SK-N-SH (cell line): ENCODE measurements around the gene POLE3. TPM values are rescaled to one million over a fixed set of nuclear protein-coding genes. Genes with fewer than 3 reads are reported as not detected.

Experiments
- CTCF ChIA-PET: fragments of 300-600, 350-600 bp; formaldehyde crosslinking; extraction: SDS; loops from one replicate; lab custom pipeline; 2021; lab: Yijun Ruan, JAX
- POLR2A ChIA-PET: fragments of 350-600 bp; sonication (Branson Sonifier 250); formaldehyde crosslinking; extraction: SDS; loops from one replicate; lab custom pipeline; 2020; ENCODE audit warnings: antibody characterized with exemption, inconsistent platforms; lab: Yijun Ruan, JAX
- DNase-seq: peaks from one replicate; pipeline ENCODE4 v3.0.0; 2012
- H2AFZ ChIP-seq: fragments of 200-600 bp; sonication (generic); 2 replicates; pipeline ENCODE4 v1.8.1; 2016; ENCODE audit warnings: antibody characterized with exemption, mild to moderate bottlenecking, low read depth
- H3F3A ChIP-seq: fragments of 200-600 bp; sonication (generic); replicated peaks from 2 replicates; pipeline ENCODE3; 2016; ENCODE audit warnings: antibody characterized with exemption, mild to moderate bottlenecking; ENCODE audit not compliant: insufficient read depth
- H3K27ac ChIP-seq, 2 experiments: fragments of 200-500 bp in 1 of 2; fragments of 200-600 bp in 1 of 2; sonication (Bioruptor generic) in 1 of 2; sonication (generic), shearing (Covaris generic) in 1 of 2; 2 replicates each; pipeline versions ENCODE4 v1.5.1 to v1.6.1; 2014 to 2016; ENCODE audit warnings: low read depth in 2 of 2, inconsistent platforms in 1 of 2, low read length in 1 of 2, mild to moderate bottlenecking in 1 of 2, mixed read lengths in 1 of 2
- H3K27me3 ChIP-seq: fragments of 200-600 bp; sonication (generic), shearing (Covaris generic); 2 replicates; pipeline ENCODE4 v1.6.1; 2016; ENCODE audit warnings: mixed run types; ENCODE audit not compliant: insufficient read depth
- H3K36me3 ChIP-seq, 2 experiments: fragments of 200-500 bp in 1 of 2; fragments of 200-600 bp in 1 of 2; sonication (Bioruptor generic) in 1 of 2; sonication (generic) in 1 of 2; replicated peaks in 1 of 2; 2 replicates each; pipeline versions ENCODE3 to v1.5.1; 2014 to 2016; ENCODE audit warnings: low read length in 1 of 2, mild to moderate bottlenecking in 1 of 2; ENCODE audit not compliant: insufficient read depth in 2 of 2, control insufficient read depth in 1 of 2
- H3K4me1 ChIP-seq, 2 experiments: fragments of 200-500 bp in 1 of 2; fragments of 200-600 bp in 1 of 2; sonication (Bioruptor generic) in 1 of 2; sonication (generic), shearing (Covaris generic) in 1 of 2; 2 replicates each; pipeline versions ENCODE4 v1.5.1 to v1.6.1; 2014 to 2016; ENCODE audit warnings: low read depth in 1 of 2, low read length in 1 of 2, mixed run types in 1 of 2; ENCODE audit not compliant: insufficient read depth in 2 of 2, control insufficient read depth in 1 of 2
- H3K4me2 ChIP-seq: fragments of 200-600 bp; sonication (generic), shearing (Covaris generic); 2 replicates; pipeline ENCODE4 v1.6.1; 2017; ENCODE audit warnings: mixed run types
- H3K4me3 ChIP-seq, 2 experiments: fragments of 200-500 bp in 1 of 2; fragments of 200-600 bp in 1 of 2; sonication (Bioruptor generic) in 1 of 2; sonication (generic), shearing (Covaris generic) in 1 of 2; 2 replicates each; pipeline versions ENCODE4 v1.5.1 to v1.8.1; 2014 to 2016; ENCODE audit warnings: low read depth in 2 of 2, inconsistent platforms in 1 of 2, low read length in 1 of 2, mild to moderate bottlenecking in 1 of 2, mixed read lengths in 1 of 2, moderate library complexity in 1 of 2
- H3K79me2 ChIP-seq: fragments of 200-600 bp; sonication (generic); 2 replicates; pipeline ENCODE4 v1.8.1; 2017; ENCODE audit warnings: mild to moderate bottlenecking; ENCODE audit not compliant: insufficient read depth
- H3K9ac ChIP-seq: fragments of 200-600 bp; sonication (generic); 2 replicates; pipeline ENCODE4 v1.6.1; 2017; ENCODE audit warnings: mixed run types
- H3K9me2 ChIP-seq: fragments of 200-600 bp; sonication (generic); 2 replicates; pipeline ENCODE4 v1.6.1; 2017; ENCODE audit warnings: mixed run types
- H3K9me3 ChIP-seq: fragments of 200-600 bp; sonication (generic); 2 replicates; pipeline ENCODE4 v1.6.1; 2017; ENCODE audit warnings: mixed run types, mild to moderate bottlenecking, moderate library complexity
- H4K20me1 ChIP-seq: fragments of 200-600 bp; sonication (generic); 2 replicates; pipeline ENCODE4 v1.6.1; 2017; ENCODE audit warnings: mild to moderate bottlenecking, mixed run types; ENCODE audit not compliant: insufficient read depth
- CHD2 ChIP-seq: fragments of 150-350 bp; IDR thresholded peaks from 2 replicates; pipeline ENCODE4 v1.6.1; 2018; ENCODE audit warnings: low read length; ENCODE audit not compliant: partially characterized antibody
- ELF1 ChIP-seq: IDR thresholded peaks from 2 replicates; pipeline ENCODE4 v1.4.0; 2012
- FOXJ3 ChIP-seq: sonication (generic); formaldehyde crosslinking; IDR thresholded peaks from 2 replicates; pipeline ENCODE4 v1.5.1; 2020; ENCODE audit warnings: mild to moderate bottlenecking, missing genetic modification reagents
- FOXM1 ChIP-seq: IDR thresholded peaks from 2 replicates; pipeline ENCODE4 v1.4.0; 2012; ENCODE audit warnings: low read depth, mild to moderate bottlenecking
- GABPA ChIP-seq: IDR thresholded peaks from 2 replicates; pipeline ENCODE4 v1.4.0; 2012; ENCODE audit warnings: low read depth, mild to moderate bottlenecking
- GATA2 ChIP-seq: sonication (generic); formaldehyde crosslinking; IDR thresholded peaks from 2 replicates; pipeline ENCODE4 v1.5.0; 2020; ENCODE audit warnings: mild to moderate bottlenecking, missing genetic modification reagents
- NRF1 ChIP-seq: IDR thresholded peaks from 2 replicates; pipeline ENCODE4 v1.6.1; 2012; ENCODE audit warnings: low read depth, mild to moderate bottlenecking, low read length
- POLR2AphosphoS5 ChIP-seq: IDR thresholded peaks from 2 replicates; pipeline ENCODE4 v1.6.1; 2012; ENCODE audit warnings: low read depth, low read length
- RCOR1 ChIP-seq: fragments of 150-350 bp; IDR thresholded peaks from 2 replicates; pipeline ENCODE4 v1.6.1; 2017; ENCODE audit warnings: antibody characterized with exemption, low read length
- SIN3A ChIP-seq: IDR thresholded peaks from 2 replicates; pipeline ENCODE4 v1.6.1; 2012; ENCODE audit warnings: low read depth, mild to moderate bottlenecking, low read length, moderate library complexity, borderline replicate concordance
- SMC3 ChIP-seq: IDR thresholded peaks from 2 replicates; pipeline ENCODE4 v1.6.1; 2012; ENCODE audit warnings: low read depth, low read length, improper control_type of control experiment
- TAF1 ChIP-seq: IDR thresholded peaks from 2 replicates; pipeline ENCODE4 v1.6.1; 2012; ENCODE audit warnings: low read depth, mild to moderate bottlenecking, low read length, moderate library complexity, borderline replicate concordance
- TCF12 ChIP-seq: IDR thresholded peaks from 2 replicates; pipeline ENCODE4 v1.4.0; 2012
- TEAD4 ChIP-seq: IDR thresholded peaks from 2 replicates; pipeline ENCODE4 v1.4.0; 2012; ENCODE audit warnings: mild to moderate bottlenecking, borderline replicate concordance; ENCODE audit not compliant: insufficient read depth
- WGBS: methylation state at CpG from one replicate; pipeline ENCODE4 v1.1.6; 2017; ENCODE audit warnings: low lambda C conversion rate; 5-methylcytosine and 5-hydroxymethylcytosine counted together
- polyA plus RNA-seq, 3 experiments: library from polyadenylated mRNA; depleted of rRNA; stranded (reverse); fragments of >200 nt; gene quantifications; 2 replicates each; pipeline ENCODE4 v1.2.3, GENCODE V29; 2012
- TF ChIP-seq, protein P1 (sequence below): fragments of 200-600 bp; sonication (generic); IDR thresholded peaks from 2 replicates; pipeline ENCODE4 v1.6.1; 2017; ENCODE audit warnings: antibody characterized with exemption, mild to moderate bottlenecking, moderate library complexity
- TF ChIP-seq, protein P2 (sequence below): IDR thresholded peaks from 2 replicates; pipeline ENCODE4 v1.4.0; 2012; ENCODE audit warnings: low read depth
- TF ChIP-seq, protein P3 (sequence below): IDR thresholded peaks from 2 replicates; pipeline ENCODE4 v1.4.0; 2012; ENCODE audit warnings: low read depth, borderline replicate concordance
- TF ChIP-seq, protein P4 (sequence below): IDR thresholded peaks from 2 replicates; pipeline ENCODE4 v1.6.1; 2012; ENCODE audit warnings: mild to moderate bottlenecking, low read depth, low read length, moderate library complexity

Gene POLE3
- polyA plus RNA-seq, 1 of the 3 experiments (the other 2 are of a cell fraction), result 40.1 TPM

DNA sequence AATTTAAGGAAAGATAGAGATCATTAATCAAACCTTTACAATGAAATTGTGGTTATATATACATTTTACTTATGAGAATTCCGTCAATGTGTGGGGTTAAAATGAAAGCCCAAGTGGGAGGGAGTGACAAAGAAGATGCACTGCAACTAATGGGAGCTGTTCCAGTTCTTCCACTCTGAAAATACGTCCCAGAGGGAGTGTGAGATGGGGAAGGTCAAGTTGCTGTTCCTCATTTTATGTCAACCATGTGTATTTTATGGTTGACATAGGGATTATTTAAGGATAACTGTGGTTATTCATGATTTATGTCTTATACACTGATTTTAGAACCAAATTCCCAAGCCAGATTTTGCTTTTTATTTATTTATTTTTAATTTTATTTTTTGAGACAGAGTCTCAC, 38.9 kb upstream of the POLE3 start:
- Histone ChIP-seq H3K27me3 (no peaks in the 10 kb centered on the region), H3K27ac (no peak overlapping the region), H3K4me2 (no peak overlapping the region), H3K4me1 (no peaks in the 10 kb centered on the region; a peak in 1 of 4 replicates), H3K4me3 (no peak overlapping the region), H3K9me3 (no peaks in the 10 kb centered on the region), H3K79me2 (no peaks in the 10 kb centered on the region), H3K36me3 (no peaks in the 10 kb centered on the region), H4K20me1 (no peaks in the 10 kb centered on the region), H3F3A (peaks cover 3% of the 10 kb centered on the region), H2AFZ (no peak overlapping the region), H3K9ac (no peak overlapping the region), H3K9me2 (no peaks in the 10 kb centered on the region)
- WGBS, result 98% methylated on average over 2 of the region's 2 CpGs
- POLR2A ChIA-PET, result no interaction called here
- TF ChIP-seq ELF1 (no peak), SMC3 (no peak), FOXJ3 (CRISPR knock-in tag) (no peak), SIN3A (no peak), GABPA (no peak), TAF1 (no peak), NRF1 (no peak), FOXM1 (no peak), POLR2AphosphoS5 (no peak), GATA2 (no peak), CHD2 (no peak), TCF12 (no peak)
- TF ChIP-seq, protein P1, sequence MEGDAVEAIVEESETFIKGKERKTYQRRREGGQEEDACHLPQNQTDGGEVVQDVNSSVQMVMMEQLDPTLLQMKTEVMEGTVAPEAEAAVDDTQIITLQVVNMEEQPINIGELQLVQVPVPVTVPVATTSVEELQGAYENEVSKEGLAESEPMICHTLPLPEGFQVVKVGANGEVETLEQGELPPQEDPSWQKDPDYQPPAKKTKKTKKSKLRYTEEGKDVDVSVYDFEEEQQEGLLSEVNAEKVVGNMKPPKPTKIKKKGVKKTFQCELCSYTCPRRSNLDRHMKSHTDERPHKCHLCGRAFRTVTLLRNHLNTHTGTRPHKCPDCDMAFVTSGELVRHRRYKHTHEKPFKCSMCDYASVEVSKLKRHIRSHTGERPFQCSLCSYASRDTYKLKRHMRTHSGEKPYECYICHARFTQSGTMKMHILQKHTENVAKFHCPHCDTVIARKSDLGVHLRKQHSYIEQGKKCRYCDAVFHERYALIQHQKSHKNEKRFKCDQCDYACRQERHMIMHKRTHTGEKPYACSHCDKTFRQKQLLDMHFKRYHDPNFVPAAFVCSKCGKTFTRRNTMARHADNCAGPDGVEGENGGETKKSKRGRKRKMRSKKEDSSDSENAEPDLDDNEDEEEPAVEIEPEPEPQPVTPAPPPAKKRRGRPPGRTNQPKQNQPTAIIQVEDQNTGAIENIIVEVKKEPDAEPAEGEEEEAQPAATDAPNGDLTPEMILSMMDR, result no peak
- TF ChIP-seq, protein P2, sequence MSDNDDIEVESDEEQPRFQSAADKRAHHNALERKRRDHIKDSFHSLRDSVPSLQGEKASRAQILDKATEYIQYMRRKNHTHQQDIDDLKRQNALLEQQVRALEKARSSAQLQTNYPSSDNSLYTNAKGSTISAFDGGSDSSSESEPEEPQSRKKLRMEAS, result no peak
- TF ChIP-seq, protein P3, sequence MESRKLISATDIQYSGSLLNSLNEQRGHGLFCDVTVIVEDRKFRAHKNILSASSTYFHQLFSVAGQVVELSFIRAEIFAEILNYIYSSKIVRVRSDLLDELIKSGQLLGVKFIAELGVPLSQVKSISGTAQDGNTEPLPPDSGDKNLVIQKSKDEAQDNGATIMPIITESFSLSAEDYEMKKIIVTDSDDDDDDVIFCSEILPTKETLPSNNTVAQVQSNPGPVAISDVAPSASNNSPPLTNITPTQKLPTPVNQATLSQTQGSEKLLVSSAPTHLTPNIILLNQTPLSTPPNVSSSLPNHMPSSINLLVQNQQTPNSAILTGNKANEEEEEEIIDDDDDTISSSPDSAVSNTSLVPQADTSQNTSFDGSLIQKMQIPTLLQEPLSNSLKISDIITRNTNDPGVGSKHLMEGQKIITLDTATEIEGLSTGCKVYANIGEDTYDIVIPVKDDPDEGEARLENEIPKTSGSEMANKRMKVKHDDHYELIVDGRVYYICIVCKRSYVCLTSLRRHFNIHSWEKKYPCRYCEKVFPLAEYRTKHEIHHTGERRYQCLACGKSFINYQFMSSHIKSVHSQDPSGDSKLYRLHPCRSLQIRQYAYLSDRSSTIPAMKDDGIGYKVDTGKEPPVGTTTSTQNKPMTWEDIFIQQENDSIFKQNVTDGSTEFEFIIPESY, result no peak
- CTCF ChIA-PET, result interaction anchor here (9.1 to 9.9 kb wide), 2 partner anchors 137 to 205 kb away, joined by 191 to 449 read pairs; no protein-coding TSS in a partner anchor
- DNase-seq, result no peak

DNA sequence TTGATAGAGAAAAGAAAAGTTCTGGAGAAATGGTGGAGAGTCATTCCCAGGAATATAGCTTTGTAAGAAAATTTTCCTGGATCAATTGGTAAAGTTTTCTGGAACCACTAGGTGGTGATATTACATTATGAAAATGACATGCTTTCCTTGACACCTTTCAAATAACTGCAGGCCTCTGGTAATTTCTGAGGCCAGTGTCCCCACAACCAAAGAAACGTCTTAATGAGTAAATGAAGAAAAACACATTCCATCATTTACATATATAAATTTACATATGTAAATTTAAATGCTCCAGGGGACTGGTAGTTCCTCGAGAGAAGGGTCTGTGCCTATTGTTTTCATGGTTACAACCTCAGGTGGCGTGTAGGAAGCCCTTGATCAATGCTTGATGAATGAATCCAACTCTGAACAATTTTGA, 35.9 kb upstream of the POLE3 start:
- Histone ChIP-seq H3K27me3 (no peaks in the 10 kb centered on the region), H3K79me2 (no peaks in the 10 kb centered on the region), H3K27ac (no peak overlapping the region), H3K4me1 (no peaks in the 10 kb centered on the region), H4K20me1 (no peaks in the 10 kb centered on the region), H3K36me3 (no peaks in the 10 kb centered on the region), H3F3A (peaks cover 3% of the 10 kb centered on the region), H3K9me3 (no peaks in the 10 kb centered on the region), H3K4me3 (no peak overlapping the region; a peak in 1 of 4 replicates), H3K9ac (no peak overlapping the region), H2AFZ (no peak overlapping the region), H3K9me2 (no peaks in the 10 kb centered on the region), H3K4me2 (no peak overlapping the region)
- WGBS, result 64% methylated on average over 3 of the region's 3 CpGs
- ChIA-PET POLR2A (interaction anchor here (1.4 kb wide), 1 partner anchor 113 kb away, joined by 3 read pairs; no protein-coding TSS in a partner anchor), CTCF (interaction anchor here (0.6 to 9.9 kb wide), 55 partner anchors 9 to 227 kb away, joined by 3 to 449 read pairs (median 5); partner anchors contain the start of genes ALAD, C9orf43, POLE3 and RGS3)
- DNase-seq, result peak; percentile 72
- TF ChIP-seq, protein P3, result no peak
- no peak for TF ChIP-seq RCOR1
- TF ChIP-seq, protein P4, sequence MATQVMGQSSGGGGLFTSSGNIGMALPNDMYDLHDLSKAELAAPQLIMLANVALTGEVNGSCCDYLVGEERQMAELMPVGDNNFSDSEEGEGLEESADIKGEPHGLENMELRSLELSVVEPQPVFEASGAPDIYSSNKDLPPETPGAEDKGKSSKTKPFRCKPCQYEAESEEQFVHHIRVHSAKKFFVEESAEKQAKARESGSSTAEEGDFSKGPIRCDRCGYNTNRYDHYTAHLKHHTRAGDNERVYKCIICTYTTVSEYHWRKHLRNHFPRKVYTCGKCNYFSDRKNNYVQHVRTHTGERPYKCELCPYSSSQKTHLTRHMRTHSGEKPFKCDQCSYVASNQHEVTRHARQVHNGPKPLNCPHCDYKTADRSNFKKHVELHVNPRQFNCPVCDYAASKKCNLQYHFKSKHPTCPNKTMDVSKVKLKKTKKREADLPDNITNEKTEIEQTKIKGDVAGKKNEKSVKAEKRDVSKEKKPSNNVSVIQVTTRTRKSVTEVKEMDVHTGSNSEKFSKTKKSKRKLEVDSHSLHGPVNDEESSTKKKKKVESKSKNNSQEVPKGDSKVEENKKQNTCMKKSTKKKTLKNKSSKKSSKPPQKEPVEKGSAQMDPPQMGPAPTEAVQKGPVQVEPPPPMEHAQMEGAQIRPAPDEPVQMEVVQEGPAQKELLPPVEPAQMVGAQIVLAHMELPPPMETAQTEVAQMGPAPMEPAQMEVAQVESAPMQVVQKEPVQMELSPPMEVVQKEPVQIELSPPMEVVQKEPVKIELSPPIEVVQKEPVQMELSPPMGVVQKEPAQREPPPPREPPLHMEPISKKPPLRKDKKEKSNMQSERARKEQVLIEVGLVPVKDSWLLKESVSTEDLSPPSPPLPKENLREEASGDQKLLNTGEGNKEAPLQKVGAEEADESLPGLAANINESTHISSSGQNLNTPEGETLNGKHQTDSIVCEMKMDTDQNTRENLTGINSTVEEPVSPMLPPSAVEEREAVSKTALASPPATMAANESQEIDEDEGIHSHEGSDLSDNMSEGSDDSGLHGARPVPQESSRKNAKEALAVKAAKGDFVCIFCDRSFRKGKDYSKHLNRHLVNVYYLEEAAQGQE, result no peak
- no peak for TF ChIP-seq GABPA
- TF ChIP-seq, protein P2, result no peak
- no peak for TF ChIP-seq TEAD4
- no peak for TF ChIP-seq NRF1
